ENCODE measurements around the gene DMD.

DMD gene

DNA sequence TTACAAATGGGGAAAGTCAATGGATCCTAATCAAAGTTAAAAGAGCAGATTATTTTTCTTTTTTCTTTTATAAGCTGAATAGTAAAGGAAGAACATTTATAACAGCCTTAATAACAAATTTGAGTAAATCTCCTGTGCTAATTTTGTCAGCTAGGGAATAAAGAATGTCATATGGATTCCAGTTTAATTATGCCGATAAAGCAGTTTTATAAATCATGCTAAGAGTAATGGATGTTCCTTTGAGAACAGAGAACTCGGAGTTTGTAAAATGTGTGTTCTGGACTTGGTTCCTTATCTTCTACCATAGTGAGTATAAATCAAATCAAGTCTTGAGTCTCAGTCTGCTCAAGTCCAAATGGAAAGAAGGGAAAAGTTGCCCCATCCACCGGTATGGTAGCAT, 1959.2 kb downstream of the DMD start:
- no peak for DNase-seq

DNA sequence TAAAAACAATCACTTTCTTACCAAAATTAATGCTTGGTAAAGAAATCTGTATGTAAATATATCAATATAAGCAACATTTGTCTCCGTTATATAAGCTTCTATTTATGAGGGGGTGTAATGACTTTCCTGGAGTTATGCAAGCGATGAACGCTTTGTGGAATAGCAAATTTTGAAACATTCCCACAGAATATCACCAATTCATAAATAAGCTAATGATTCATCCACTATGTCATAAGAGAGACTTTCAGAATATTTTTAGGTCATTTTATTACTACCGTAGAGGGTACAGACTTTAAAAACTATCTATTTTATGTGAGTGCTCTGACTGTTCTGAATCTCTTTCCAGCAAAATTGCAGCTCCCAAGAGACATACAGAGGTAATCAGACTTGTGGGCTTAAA, 1960.0 kb downstream of the DMD start:
- DNase-seq, result no peak

GRCh38 chrX:31245714-31246113, 1965.6 kb downstream of the DMD start:
- no peak for DNase-seq

DNA sequence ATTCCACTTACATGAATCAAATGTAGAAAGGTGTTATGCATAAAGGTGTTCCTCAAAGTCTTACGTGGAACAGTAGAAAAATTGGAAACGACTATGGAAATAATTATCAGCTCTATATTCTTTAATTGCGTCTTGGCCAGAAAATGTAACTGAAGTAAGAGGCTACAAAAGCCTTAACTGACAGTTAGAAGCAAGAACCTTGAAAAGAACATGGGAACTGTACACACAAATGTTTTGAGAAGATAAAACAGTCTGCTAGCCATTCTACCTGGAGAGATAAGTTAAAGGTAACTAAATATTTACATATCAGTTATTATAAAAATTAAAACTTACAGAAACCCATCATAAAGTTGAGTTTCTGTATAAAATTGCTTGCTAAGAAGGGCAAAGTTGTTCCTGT, 1967.5 kb downstream of the DMD start:
- DNase-seq, result no peak

DNA sequence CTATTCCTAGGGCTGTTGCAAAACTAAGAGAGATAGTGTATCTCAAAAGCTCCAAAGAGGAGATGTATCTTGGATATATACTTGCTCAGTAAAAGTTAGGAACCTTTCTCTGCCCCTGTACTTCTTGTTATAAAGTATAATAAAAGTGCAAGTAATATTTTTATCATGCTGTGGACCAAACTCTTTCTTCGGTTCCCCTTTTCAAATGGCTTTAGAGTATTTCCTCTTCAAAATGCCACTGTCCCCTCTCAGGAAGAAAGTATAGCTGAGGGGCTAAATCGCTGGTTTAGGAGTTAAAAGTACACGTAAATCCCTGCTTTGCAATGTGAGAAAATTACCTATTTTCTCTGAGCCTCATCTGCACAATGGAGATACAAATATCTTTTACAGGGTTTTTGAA, 1970.4 kb downstream of the DMD start:
- DNase-seq, result no peak

GRCh38 chrX:31237189-31237588, 1974.2 kb downstream of the DMD start:
- no peak for DNase-seq

DNA sequence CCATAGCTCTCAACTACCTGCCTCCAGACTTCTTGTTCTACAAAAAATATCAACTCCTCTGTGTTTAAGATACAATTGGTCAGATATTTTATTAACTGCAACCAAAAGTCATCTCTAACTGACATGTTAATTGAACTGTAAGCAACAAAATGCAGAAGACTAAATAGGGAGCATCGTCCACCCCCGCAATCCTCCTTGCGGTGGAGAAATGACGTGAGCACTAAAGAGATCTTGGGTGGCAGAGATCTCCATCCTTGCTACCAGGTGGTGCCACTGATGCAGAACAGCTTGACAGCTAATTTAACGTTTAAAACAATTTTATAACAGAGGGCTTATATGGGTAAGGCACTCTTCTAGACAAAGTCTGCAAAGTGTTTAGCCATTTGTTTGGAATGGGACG, 1975.1 kb downstream of the DMD start:
- no peak for DNase-seq

GRCh38 chrX:31233941-31234496, 1977.3 kb downstream of the DMD start:
- no peak for DNase-seq

- no peak for DNase-seq
These were observed 1978.8 kb downstream of the DMD start for GRCh38 chrX:31232506-31232905.

- DNase-seq, result no peak
These were observed 1982.4 kb downstream of the DMD start for GRCh38 chrX:31228909-31229308.

- no peak for DNase-seq
These were observed 1982.9 kb downstream of the DMD start for GRCh38 chrX:31228415-31228832.

GRCh38 chrX:31227250-31227649, 1984.1 kb downstream of the DMD start:
- DNase-seq, result no peak

GRCh38 chrX:31225819-31226218, 1985.5 kb downstream of the DMD start:
- DNase-seq, result no peak

- DNase-seq, result no peak
These were observed 1986.9 kb downstream of the DMD start for GRCh38 chrX:31224381-31225012.

DNA sequence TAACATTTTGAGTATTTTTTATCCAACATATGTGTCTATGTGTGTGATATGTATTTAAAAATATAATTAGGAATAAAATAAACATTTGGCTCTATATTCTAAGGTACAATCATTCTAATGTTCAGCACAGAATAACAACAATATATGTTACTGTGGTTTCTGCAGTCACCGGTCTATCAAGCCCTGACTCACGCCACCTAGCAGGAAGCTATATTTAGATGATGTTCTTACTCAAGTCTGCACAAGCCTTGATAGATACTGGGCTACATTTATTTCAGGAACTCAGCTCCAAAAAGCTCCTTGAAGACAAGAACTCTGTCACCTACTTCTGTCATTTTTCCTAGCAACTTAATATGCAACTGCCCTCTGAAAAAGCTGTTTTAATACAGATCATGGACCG, 1987.5 kb downstream of the DMD start:
- no peak for DNase-seq

DNA sequence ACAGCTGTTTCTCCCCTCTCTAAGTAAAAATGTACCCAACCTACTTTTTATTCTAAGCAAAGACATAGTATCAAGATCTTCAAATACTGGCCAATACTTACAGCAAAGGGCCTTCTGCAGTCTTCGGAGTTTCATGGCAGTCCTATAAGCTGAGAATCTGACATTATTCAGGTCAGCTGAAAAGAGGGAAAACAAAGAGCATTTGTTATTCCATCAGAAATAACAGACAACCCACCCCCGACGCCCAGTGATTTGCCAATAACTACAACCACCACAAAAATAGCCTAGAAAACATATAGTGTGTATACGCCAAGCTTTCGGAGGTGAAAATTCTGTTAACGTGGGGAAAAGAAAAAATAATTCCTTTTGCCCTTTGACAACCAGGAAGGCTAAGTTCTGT, 1988.4 kb downstream of the DMD start:
- DNase-seq, result no peak

GRCh38 chrX:31219174-31219573, 1992.2 kb downstream of the DMD start:
- no peak for DNase-seq

- DNase-seq, result no peak
These were observed 1994.3 kb downstream of the DMD start for GRCh38 chrX:31217084-31217483.

GRCh38 chrX:31215277-31215815, 1996.0 kb downstream of the DMD start:
- no peak for DNase-seq

DNA sequence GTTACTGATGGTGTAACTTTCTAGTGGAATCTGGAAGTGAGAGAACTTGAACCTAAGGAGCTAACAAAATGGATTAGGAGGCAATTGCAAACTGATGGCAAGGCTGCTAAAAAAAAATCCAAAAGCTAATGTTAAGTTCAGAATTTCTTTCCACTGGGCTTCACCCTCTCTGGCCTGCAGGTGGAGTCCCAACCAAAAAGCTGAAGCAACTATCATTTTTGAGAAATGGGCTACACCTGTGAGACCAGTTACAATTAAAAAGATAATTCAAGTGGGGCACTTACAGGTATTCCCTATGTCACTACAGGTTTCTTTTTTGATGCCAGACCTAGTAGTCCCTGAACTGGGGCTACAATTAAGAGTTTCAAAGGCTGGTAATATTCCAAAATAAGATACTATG, 1997.4 kb downstream of the DMD start:
- no peak for DNase-seq

DNA sequence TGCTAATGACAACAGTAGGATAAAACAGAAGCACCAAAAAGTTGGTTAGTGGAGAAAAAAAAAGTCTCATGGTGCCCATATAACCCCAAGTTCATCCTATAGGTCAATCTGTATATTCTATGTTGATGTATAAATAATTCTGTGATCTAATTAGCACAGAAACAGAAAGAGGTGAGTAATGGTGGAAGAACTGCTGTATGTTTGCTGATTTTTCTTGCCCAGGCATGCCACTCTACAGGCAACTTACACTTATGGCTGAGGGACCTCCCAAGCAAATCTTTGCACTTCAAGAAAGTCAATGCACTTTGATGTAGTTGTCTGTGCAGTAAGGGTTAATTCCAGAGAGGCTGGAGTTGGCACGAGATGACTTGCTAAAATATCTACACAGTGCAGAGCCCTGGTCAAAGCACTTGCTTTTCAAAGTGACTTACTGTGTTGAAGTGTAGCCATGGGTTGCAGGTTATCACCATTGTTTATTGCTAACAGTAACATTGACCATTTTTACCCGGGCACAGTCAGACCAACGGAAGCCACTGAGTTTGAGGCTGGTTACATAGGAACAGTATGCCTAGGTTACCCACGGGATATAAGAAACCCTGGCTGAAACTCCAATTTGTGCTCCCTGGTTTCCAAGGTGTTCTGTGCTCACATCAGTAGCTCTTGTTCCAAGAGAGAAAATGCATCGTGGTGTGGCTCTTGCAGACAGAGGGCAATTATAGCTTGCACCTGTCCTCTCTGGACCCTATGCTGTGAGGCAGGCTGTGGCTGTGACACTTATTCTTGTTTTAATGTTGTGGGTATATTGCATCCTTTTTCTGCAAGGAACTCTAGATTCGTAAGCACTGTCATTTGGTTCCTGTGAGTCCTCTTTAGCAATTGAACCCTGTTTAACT, 1998.2 kb downstream of the DMD start:
- DNase-seq, result peak; percentile 8

DNA sequence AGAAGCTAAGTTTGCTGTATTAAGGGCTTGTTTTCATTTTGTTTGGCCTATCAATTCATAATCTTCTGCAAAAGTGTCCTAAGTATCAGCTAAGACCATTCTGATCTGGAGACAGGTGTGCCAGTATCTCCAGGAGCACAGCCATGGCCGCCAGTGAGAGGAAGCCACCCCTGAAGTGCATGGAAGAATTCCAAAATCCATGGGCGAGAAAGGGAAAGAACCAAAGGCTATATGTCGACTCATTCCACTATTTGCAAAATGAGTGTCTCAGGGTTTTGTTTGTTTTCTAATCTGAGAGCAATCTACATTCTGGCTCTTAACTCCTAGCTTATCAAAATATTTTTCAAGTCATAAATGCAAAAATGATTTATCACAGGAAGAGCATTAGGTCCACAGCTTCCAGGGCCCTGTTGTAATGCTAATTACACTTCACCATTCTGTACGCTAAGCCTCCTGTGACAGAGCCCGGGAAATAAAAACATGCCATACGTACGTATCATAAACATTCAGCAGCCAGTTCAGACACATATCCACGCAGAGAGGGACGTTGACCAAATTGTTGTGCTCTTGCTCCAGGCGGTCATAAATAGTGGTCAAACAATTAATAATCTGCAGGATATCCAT, 2002.2 kb downstream of the DMD start:
- no peak for DNase-seq

DNA sequence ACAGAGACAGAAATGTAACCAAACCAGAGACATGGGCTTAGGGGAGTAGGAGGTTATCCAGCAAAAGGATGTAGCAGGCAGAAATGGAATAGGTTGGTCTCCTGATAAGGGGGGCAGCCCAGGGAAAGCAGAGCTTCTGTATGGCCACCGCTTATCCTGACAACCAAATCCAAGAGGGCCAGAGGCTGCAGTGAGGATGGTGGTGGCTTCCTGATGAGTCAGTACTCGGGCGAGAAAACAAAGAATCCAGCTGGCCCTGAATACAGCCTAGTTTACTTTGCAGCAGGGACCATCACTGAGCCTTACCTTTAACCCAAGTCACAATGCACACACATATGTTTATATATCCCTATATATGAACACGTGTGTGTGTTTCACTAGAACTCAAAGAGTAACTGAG, 2009.8 kb downstream of the DMD start:
- DNase-seq, result no peak

- no peak for DNase-seq
These were observed 2010.9 kb downstream of the DMD start for GRCh38 chrX:31200430-31200829.
